GM21825 (cell line): ENCODE measurements around the gene PTP4A1.
A peak's percentile ranks its signal among the peaks of the same experiment; 100 is the strongest.

Experiments
- ATAC-seq: cut with Tn5 transposase; IDR thresholded peaks from one replicate; pipeline ENCODE4 v1.9.1; 2021; ENCODE audit warnings: mild to moderate bottlenecking, moderate library complexity; ENCODE audit not compliant: unreplicated experiment

Gene PTP4A1

GRCh38 chr6:63554782-63555181 lies 17.5 kb upstream of the PTP4A1 start:
- ATAC-seq: no peak

GRCh38 chr6:63556369-63556768 lies 15.9 kb upstream of the PTP4A1 start:
- ATAC-seq: no peak

- ATAC-seq: peak; percentile 57
Measured at GRCh38 chr6:63558278-63558677, 14.0 kb upstream of the PTP4A1 start.

GRCh38 chr6:63560801-63561287 lies 11.4 kb upstream of the PTP4A1 start:
- no peak for ATAC-seq

- no peak for ATAC-seq
Measured at GRCh38 chr6:63561288-63561687, 11.0 kb upstream of the PTP4A1 start.

- no peak for ATAC-seq
Measured at GRCh38 chr6:63563235-63563634, 9.0 kb upstream of the PTP4A1 start.

- ATAC-seq: no peak
Measured at GRCh38 chr6:63565058-63565726, 7.1 kb upstream of the PTP4A1 start.

GRCh38 chr6:63565727-63566596 lies 6.3 kb upstream of the PTP4A1 start:
- no peak for ATAC-seq

- ATAC-seq: no peak
Measured at GRCh38 chr6:63567966-63568365, 4.3 kb upstream of the PTP4A1 start.

GRCh38 chr6:63571361-63572043 lies 778 bp upstream of the PTP4A1 start:
- ATAC-seq: no peak

GRCh38 chr6:63572747-63573075 lies 431 bp downstream of the PTP4A1 start:
- ATAC-seq: no peak

- peak; percentile 43 for ATAC-seq
Measured at GRCh38 chr6:63573076-63573898, 1.0 kb downstream of the PTP4A1 start.

- ATAC-seq: no peak
Measured at GRCh38 chr6:63573899-63574553, 1.7 kb downstream of the PTP4A1 start.

GRCh38 chr6:63574554-63574900 lies 2.2 kb downstream of the PTP4A1 start:
- ATAC-seq: no peak

- no peak for ATAC-seq
Measured at GRCh38 chr6:63576147-63576772, 4.0 kb downstream of the PTP4A1 start.

GRCh38 chr6:63576985-63577712 lies 4.9 kb downstream of the PTP4A1 start:
- no peak for ATAC-seq

- ATAC-seq: no peak
Measured at GRCh38 chr6:63578757-63579156, 6.5 kb downstream of the PTP4A1 start.

- ATAC-seq: no peak
Measured at GRCh38 chr6:63579937-63580703, 7.8 kb downstream of the PTP4A1 start.

- no peak for ATAC-seq
Measured at GRCh38 chr6:63580704-63580961, 8.4 kb downstream of the PTP4A1 start.
